ENCODE data around the gene GYS1. TPM values are rescaled to one million over a fixed set of nuclear protein-coding genes. Genes with fewer than 3 reads are reported as not detected.

GYS1 gene
- total RNA-seq, 1 experiment from 2014 or later: 14.1 TPM

GRCh38 chr19:48988860-48989259 is 4.2 kb downstream of the GYS1 start:
- no peak for DNase-seq (ENCODE audit: low spot score)

- DNase-seq (ENCODE audit: low spot score): no peak
Observed at GRCh38 chr19:48988286-48988685, 4.8 kb downstream of the GYS1 start.

- DNase-seq (ENCODE audit: low spot score): no peak
Observed at GRCh38 chr19:48987323-48987722, 5.8 kb downstream of the GYS1 start.

GRCh38 chr19:48986211-48986610 is 6.9 kb downstream of the GYS1 start:
- no peak for DNase-seq (ENCODE audit: low spot score)

- DNase-seq (ENCODE audit: low spot score): no peak
Observed at GRCh38 chr19:48985711-48986110, 7.4 kb downstream of the GYS1 start.

GRCh38 chr19:48982280-48982679 is 10.8 kb downstream of the GYS1 start:
- no peak for DNase-seq (ENCODE audit: low spot score)

DNA sequence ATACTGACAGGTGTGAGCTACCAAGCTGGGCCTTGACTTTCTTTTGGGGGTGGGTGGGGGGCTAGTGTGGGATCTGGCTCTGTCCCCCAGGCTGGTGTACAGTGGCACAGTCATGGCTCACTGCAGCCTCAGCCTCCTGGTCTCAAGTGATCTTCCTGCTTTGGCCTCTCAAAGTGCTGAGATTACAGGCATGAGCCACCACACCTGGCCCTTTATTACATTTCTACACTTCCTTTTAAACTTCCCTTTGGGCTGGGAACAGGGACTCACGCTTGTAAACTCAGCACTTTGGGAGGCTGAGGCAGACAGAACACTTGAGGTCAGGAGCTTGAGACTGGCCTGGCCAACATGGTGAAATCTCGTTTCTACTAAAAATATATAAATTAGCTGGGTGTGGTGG is 16.0 kb downstream of the GYS1 start:
- no peak for DNase-seq (ENCODE audit: low spot score)

DNA sequence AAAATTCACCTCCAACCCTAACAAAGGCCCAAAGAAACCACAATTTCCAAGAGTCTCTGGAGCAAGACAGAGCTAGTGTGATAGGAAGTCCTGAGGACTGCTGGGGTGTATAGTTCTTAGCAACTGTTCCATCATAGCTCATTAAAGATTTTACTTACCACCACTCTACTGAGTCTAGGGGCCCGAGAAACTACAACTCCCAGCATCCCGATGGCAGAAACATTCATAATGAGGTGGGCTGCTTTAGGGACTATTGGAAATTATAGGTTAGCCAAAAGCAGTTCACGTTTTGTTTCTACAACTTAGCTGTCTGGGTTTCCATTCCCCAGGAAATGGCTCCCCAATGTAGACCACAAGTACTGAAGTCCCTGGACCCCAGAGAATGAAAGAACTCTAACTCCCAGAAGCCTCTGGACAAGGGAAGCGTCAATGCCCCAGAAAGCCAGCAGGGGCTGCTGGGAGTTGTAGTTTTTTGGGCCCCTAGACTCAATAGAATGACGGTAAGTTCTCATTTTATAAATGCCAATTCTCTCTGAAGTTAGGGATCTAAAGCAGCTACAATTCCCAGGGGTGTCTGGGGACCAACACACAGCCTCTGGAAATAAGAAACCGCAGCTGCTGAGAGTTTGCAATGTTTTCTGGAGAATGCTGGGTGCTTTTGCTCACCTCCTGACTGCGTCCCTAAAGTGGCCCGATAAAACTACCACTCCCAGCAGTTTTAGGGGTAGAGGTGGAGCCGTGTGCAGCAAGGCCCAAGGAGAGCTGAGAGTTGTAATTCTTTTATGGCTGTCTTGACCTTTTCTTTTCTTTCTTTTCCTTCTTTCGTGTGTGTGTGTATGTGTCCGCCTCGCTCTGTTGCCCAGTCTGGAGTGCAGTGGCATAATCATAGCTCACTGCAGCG is 16.9 kb downstream of the GYS1 start:
- DNase-seq (ENCODE audit: low spot score): no peak

- DNase-seq (ENCODE audit: low spot score): peak; percentile 52
Observed at GRCh38 chr19:48970923-48971395, 22.1 kb downstream of the GYS1 start.

- no peak for DNase-seq (ENCODE audit: low spot score)
Observed at GRCh38 chr19:48970139-48970766, 22.9 kb downstream of the GYS1 start.

DNA sequence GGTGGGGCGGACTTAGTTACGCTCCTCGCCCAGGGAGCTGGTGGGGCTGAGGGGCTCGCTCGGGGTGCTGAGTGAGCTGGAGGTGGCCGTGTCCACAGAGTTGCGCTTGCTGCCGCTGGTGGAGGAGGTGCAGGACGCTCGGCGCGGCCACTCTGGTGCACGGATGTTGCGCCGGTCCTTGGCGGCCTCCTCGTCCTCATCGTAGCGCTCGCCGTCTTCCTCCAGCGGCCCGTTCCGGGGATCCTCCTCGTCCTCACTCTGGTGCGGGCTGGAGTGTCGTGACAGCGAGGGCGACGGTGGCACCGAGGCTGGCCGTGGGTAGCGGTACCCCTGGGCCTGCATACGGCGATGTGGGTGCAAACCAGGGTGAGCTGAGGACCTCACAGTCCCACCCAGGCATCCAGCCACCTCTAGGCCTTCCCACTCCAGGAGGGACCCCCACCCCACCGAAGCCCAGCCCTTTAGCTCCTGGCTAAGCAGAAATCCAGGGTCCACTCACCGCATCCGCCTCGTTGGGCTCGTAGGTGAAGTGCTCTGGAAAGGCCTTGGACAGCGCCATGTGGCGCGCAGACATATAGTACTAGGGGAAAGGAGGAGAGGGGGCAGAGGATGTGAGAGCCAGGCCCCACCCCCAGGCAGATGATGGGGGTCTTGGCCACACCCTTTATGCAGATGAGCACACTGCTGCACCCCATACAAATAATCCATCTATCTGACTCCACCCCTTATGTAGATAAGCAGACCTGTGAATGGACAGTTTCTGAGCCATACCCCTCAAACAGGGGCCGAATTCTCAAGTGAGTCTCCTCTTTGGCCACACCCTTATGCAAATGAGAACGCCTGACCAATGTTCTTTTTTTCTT is 23.6 kb downstream of the GYS1 start:
- peak; percentile 48 for DNase-seq (ENCODE audit: low spot score)

DNA sequence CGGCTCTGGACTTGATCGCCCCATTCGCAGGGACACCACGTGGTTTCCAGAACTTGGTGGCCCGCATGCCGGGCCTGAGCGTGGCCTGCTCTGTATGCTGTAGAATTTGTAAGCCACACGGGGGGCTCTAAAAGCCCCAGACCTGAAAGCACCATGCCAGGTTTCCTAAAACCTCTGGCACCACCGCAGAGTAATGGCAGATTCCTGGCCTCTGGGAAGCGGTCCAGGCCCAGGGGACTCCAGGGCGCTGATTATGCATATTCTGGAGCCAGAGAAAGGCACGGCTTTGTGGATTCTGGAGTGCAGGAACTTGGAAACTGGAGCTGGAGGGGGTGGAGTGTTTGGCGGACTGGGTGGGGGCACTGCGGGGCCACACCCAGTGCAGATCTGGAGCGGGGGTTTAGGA is 24.3 kb downstream of the GYS1 start:
- DNase-seq (ENCODE audit: low spot score): no peak

GRCh38 chr19:48968179-48968661 is 24.9 kb downstream of the GYS1 start:
- no peak for DNase-seq (ENCODE audit: low spot score)

DNA sequence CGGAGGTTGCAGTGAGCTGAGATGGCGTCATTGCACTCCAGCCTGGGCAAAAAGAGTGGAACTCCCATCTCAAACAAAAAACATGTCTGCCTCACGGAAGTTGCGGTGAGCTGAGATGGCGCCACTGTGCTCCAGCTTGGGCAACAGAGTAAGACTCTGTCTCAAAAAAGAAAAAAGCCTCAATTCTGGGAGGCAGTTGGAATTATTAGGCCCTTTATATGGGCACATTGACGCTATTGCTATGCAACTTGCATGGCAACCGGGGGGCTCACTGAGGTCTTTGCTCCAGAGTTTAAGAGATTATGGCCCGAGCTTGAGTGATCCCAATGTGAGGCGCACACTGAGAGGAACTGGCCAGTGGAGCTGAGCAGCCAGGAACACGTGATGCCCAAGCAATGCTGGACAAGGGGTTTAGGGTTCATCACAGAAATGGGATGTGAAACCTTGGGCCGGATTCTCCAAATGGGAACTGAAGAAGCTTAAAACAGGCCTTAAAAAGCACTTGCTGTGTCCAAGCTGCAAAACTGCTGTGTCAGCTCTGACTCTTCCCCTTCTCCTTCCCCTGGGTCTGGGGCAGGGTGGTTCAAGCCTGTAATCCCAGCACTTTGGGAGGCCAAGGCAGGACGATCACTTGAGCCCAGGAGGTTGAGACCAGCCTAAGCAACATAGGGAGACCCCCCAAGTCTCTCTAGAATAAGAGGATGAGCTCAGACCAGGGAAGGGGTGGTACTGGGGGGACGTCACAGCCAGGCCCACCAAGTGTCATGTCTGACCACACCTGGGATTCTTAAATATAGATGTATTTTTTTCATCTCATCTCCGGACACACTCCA is 25.5 kb downstream of the GYS1 start:
- no peak for DNase-seq (ENCODE audit: low spot score)

DNA sequence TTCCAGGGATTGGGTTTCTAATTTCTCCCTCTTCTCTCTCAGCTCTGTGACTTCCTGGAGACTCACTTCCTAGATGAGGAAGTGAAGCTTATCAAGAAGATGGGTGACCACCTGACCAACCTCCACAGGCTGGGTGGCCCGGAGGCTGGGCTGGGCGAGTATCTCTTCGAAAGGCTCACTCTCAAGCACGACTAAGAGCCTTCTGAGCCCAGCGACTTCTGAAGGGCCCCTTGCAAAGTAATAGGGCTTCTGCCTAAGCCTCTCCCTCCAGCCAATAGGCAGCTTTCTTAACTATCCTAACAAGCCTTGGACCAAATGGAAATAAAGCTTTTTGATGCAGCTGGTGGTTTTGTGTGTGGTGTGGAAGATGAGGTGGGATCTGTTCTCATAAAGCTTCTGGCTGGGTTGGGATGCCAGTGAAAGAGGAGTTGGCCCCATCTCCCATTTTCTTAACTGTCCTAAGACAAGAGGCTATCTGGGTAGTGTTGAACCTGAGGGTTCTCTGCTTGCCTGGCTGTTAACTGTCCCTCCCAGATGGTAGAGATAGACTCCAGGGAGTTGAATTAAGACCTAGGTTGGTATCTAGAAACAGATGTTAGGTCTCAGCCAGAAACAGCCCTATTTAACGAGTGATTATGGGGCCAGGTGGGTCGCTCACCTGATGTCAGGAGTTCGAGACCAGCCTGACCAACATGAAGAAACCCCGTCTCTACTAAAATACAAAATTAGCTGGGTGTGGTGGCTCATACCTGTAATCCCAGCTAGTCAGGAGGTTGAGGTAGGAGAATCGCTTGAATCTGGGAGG is 26.4 kb downstream of the GYS1 start:
- DNase-seq (ENCODE audit: low spot score): no peak

DNA sequence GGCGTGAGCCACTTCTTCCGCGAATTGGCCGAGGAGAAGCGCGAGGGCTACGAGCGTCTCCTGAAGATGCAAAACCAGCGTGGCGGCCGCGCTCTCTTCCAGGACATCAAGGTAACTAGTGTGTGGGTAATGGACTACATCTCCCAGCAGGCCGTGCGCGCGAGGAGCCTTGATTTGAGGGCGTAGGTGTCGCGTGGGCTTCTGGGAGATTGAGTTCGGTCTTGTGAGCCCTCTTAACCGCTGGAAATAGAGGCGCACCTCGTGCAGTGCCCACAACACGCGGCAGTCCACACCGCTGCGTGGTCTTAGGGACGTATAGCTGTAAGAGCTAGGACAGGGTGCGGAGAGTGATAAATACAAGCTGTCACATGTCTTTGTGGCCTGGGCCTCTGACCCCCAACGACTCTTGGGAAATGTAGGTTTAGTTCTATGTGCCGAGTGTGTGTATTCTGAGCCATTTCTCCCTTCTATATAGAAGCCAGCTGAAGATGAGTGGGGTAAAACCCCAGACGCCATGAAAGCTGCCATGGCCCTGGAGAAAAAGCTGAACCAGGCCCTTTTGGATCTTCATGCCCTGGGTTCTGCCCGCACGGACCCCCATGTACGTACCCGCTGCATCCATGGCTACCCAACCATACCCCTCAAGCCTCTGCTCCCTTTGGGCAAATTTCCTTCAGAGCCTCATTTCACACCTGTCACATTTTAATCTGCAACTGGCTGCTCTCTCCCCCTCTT is 27.1 kb downstream of the GYS1 start:
- DNase-seq (ENCODE audit: low spot score): peak; percentile 58

DNA sequence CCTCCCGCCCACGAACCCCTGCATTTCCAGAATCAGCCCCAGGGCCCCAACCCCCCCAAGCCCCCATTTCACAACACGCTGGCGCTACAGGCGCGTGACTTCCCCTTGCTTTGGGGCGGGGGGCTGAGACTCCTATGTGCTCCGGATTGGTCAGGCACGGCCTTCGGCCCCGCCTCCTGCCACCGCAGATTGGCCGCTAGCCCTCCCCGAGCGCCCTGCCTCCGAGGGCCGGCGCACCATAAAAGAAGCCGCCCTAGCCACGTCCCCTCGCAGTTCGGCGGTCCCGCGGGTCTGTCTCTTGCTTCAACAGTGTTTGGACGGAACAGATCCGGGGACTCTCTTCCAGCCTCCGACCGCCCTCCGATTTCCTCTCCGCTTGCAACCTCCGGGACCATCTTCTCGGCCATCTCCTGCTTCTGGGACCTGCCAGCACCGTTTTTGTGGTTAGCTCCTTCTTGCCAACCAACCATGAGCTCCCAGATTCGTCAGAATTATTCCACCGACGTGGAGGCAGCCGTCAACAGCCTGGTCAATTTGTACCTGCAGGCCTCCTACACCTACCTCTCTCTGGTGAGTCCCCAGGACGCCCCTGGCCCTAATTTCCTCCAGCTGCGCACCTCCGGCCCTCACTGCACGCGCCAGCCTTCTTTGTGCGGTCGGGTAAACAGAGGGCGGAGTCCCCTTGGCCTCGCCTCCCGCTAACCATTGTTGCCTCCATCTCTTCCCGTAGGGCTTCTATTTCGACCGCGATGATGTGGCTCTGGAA is 27.9 kb downstream of the GYS1 start, which contains the start of gene FTL:
Gene FTL (plus strand): TSS at position 270 of the 766 bp plus-strand sequence. CDS start 199 bp downstream, at position 469.
- DNase-seq (ENCODE audit: low spot score): peak; percentile 80

GRCh38 chr19:48964205-48965039 is 28.7 kb downstream of the GYS1 start:
- DNase-seq (ENCODE audit: low spot score): no peak
